Measurements from ENCODE around the gene NCL. TPM values are rescaled to one million over a fixed set of nuclear protein-coding genes. Genes with fewer than 3 reads are reported as not detected.

NCL gene
- total RNA-seq, 1 experiment from 2014 or later: 1,077 TPM

DNA sequence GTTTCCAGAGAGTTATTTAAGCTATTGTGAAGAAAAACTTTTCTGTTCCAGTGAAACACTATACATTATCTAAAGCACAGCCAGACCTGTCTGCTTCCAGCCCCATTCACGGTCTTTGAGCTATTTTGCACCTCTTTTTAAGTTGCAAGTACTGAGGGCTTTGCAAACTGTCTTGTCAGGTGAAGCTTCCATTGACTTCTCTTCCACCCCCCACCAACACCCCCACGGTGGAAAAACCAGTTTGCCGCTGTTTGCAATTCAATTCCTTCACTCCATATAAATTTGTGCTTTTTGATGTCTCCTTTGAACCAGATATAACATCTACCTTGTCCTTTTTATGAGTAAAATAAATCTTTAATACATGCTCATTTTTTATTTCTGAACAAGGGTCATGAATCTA lies 53.0 kb downstream of the NCL start:
- Histone ChIP-seq H3K79me2 (ENCODE audit: insufficient read depth, low read length) (no peaks in the 10 kb centered on the region), H3K27ac (ENCODE audit: low read depth, low read length) (no peak overlapping the region), H2AFZ (ENCODE audit: low read depth, low read length, poor library complexity, severe bottlenecking) (peak overlapping the region; percentile 19), H3K9ac (ENCODE audit: low read length) (no peak overlapping the region), H3K9me3 (ENCODE audit: control insufficient read depth in 1 of 2, insufficient read depth in 1 of 2, low read depth in 1 of 2, low read length in 2 of 2) (peaks cover 6 to 14% of the 10 kb centered on the region in 2 experiments; a peak in 2 of 4 replicates), H3K4me3 (replicated peaks in 1 of 2; ENCODE audit: low read depth in 1 of 2, low read length in 2 of 2) (no peak overlapping the region; a peak in 1 of 4 replicates), H3K4me1 (ENCODE audit: control insufficient read depth in 1 of 2, insufficient read depth in 2 of 2, low read length in 2 of 2) (peaks cover 0 to 13% of the 10 kb centered on the region in 2 experiments; a peak in 1 of 4 replicates), H4K20me1 (ENCODE audit: insufficient read depth) (no peaks in the 10 kb centered on the region), H3K4me2 (ENCODE audit: low read length) (peak overlapping the region; percentile 88), H3K9me2 (ENCODE audit: insufficient read depth) (no peaks in the 10 kb centered on the region), H3K27me3 (ENCODE audit: insufficient read depth, low read length) (no peaks in the 10 kb centered on the region), H3K36me3 (ENCODE audit: control insufficient read depth in 1 of 2, insufficient read depth in 2 of 2, low read length in 2 of 2) (no peaks in the 10 kb centered on the region)
- intact Hi-C loops (cut with micrococcal nuclease): loop anchor here (5.0 kb wide), 1 partner anchor 184 kb away; no protein-coding TSS in a partner anchor
- ChIA-PET CTCF (no interaction called here), RAD21 (ENCODE audit: low non-redundant PET in 1 of 2, low total read pairs in 2 of 2, uncharacterized antibody in 2 of 2, unreplicated experiment in 2 of 2) (no interaction called here), POLR2A (no interaction called here)
- no TSS peak for BruUV-seq (replicated peaks)
- TF ChIP-seq RAD21 (IDR thresholded peaks at IDR 0.05; ENCODE audit: low read depth): no peak
- ATAC-seq (no peak), DNase-seq (ENCODE audit: low read depth, low spot score) (no peak)

DNA sequence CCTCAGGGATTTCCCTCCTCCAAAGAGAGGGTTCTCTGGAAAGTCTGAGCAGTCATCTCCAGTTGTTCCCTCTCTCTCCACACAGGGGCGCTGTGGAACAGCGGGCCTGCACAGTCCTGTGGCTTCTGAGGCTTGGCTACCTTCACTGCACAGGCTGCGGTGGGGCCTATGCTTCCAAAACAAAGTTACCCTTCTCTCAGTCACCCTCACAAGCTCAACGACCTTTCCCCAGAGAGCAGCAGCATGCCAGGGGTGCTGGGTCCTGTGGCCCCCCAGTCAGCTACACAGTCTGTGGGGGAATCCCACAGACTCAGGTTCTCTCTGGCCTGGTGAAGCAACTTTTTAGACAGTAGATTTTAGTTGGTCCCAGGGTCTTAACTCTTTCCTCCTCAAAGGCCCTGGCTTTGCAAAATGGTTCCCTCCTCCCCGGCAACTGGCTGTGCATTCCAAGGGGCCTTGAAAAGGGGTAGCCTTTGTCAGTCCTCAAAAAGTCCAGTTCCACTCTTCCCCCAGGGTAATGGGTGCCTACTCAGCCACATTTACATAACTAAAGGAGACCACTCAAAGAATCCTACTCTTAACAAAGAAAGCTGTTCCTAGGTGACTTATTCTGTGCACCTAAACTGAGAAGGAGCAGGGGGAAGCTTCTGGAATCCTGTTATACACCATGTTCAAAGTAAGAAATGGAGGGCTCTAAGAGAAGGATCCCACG lies 53.8 kb downstream of the NCL start:
- Histone ChIP-seq H2AFZ (ENCODE audit: low read depth, low read length, poor library complexity, severe bottlenecking) (no peak overlapping the region), H3K4me2 (ENCODE audit: low read length) (no peak overlapping the region), H3K27me3 (ENCODE audit: insufficient read depth, low read length) (no peaks in the 10 kb centered on the region), H3K27ac (ENCODE audit: low read depth, low read length) (no peak overlapping the region), H3K9me3 (ENCODE audit: control insufficient read depth in 1 of 2, insufficient read depth in 1 of 2, low read depth in 1 of 2, low read length in 2 of 2) (peaks cover 6 to 14% of the 10 kb centered on the region in 2 experiments; a peak in 2 of 4 replicates), H3K9ac (ENCODE audit: low read length) (no peak overlapping the region), H3K79me2 (ENCODE audit: insufficient read depth, low read length) (no peaks in the 10 kb centered on the region), H3K4me3 (replicated peaks in 1 of 2; ENCODE audit: low read depth in 1 of 2, low read length in 2 of 2) (no peak overlapping the region), H3K36me3 (ENCODE audit: control insufficient read depth in 1 of 2, insufficient read depth in 2 of 2, low read length in 2 of 2) (no peaks in the 10 kb centered on the region), H4K20me1 (ENCODE audit: insufficient read depth) (no peaks in the 10 kb centered on the region), H3K4me1 (ENCODE audit: control insufficient read depth in 1 of 2, insufficient read depth in 2 of 2, low read length in 2 of 2) (peaks cover 0 to 13% of the 10 kb centered on the region in 2 experiments; a peak in 1 of 4 replicates), H3K9me2 (ENCODE audit: insufficient read depth) (no peaks in the 10 kb centered on the region)
- ChIA-PET RAD21 (ENCODE audit: low non-redundant PET in 1 of 2, low total read pairs in 2 of 2, uncharacterized antibody in 2 of 2, unreplicated experiment in 2 of 2) (no interaction called here), POLR2A (no interaction called here), CTCF (no interaction called here)
- ATAC-seq (no peak), DNase-seq (ENCODE audit: low read depth, low spot score) (no peak)
- TF ChIP-seq, protein P1, sequence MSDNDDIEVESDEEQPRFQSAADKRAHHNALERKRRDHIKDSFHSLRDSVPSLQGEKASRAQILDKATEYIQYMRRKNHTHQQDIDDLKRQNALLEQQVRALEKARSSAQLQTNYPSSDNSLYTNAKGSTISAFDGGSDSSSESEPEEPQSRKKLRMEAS (IDR thresholded peaks at IDR 0.05): no peak
- no peak for TF ChIP-seq SIN3A (IDR thresholded peaks at IDR 0.05; ENCODE audit: low read depth)
- TF ChIP-seq, protein P2, sequence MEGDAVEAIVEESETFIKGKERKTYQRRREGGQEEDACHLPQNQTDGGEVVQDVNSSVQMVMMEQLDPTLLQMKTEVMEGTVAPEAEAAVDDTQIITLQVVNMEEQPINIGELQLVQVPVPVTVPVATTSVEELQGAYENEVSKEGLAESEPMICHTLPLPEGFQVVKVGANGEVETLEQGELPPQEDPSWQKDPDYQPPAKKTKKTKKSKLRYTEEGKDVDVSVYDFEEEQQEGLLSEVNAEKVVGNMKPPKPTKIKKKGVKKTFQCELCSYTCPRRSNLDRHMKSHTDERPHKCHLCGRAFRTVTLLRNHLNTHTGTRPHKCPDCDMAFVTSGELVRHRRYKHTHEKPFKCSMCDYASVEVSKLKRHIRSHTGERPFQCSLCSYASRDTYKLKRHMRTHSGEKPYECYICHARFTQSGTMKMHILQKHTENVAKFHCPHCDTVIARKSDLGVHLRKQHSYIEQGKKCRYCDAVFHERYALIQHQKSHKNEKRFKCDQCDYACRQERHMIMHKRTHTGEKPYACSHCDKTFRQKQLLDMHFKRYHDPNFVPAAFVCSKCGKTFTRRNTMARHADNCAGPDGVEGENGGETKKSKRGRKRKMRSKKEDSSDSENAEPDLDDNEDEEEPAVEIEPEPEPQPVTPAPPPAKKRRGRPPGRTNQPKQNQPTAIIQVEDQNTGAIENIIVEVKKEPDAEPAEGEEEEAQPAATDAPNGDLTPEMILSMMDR (IDR thresholded peaks at IDR 0.05 in 2 of 3, conservative IDR thresholded peaks at IDR 0.05 in 1 of 3; ENCODE audit: borderline replicate concordance in 1 of 3, insufficient read depth in 1 of 3, low read depth in 2 of 3, low read length in 2 of 3): peak; percentile 20 to 81 (median 69); a peak in 5 of 6 replicates
- TF ChIP-seq YY1 (IDR thresholded peaks at IDR 0.05; ENCODE audit: extremely low read depth, insufficient replicate concordance, low read depth, low read length): no peak
- TF ChIP-seq CBX3 (IDR thresholded peaks at IDR 0.05; ENCODE audit: low read depth): peak; percentile 90
- TF ChIP-seq FOSL1 (IDR thresholded peaks at IDR 0.05; ENCODE audit: low read depth): no peak
- TF ChIP-seq, protein P3, sequence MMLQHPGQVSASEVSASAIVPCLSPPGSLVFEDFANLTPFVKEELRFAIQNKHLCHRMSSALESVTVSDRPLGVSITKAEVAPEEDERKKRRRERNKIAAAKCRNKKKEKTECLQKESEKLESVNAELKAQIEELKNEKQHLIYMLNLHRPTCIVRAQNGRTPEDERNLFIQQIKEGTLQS (IDR thresholded peaks at IDR 0.05): no peak
- BruUV-seq (replicated peaks): no TSS peak
- intact Hi-C loops (cut with micrococcal nuclease): loop anchor here (5.0 kb wide), 1 partner anchor 183 kb away; no protein-coding TSS in a partner anchor

Measured in HCT116 (cell line).